ENCODE data around the gene SNTG2.

DNA sequence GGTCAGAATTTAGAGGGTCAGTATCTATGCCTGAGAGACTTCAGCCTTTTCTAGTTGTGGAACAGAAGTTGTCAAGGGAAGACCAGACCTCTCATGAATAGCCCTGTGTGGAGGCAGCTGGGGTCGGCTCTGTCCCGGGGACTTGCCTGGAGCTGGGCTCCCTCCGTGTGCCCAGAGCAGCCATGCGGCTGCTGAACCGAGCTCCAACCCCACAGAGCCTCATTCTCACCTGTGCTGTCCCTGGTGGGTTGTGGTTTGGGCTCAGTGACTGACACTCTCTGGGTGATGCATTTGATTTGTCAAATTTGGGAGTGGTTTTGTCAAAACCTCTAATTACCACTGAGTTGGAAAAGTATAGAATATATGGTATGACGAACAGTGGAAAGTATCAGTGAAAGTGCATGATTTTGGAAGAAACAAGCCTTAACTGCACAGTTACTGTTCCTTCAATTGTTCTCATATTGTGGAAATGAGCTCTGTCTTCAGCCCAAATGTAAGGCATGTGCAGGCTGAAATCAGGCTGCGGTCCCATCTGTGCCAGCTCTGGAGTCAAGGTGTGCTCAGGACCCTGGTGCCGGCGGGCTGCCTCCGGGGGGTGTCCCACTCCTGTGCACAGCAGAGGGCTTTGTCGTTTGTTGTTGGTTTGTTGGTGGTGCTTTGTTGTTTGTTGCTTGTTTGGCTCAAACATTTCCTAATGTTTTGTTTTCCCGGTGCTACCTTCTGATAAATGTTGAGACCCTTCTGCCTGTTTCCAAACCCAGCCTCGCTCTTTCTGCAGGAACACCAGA is 200.3 kb downstream of the SNTG2 start:
- TF ChIP-seq POLR2A (IDR thresholded peaks at IDR 0.05; ENCODE audit: low read length) (no peak), GATA1 (IDR thresholded peaks at IDR 0.05; ENCODE audit: low read depth, low read length) (no peak)

Data from erythroblast (primary cell).